ENCODE measurements around the gene NTM.
"Not testable (repeated sequence)": the region's sequence is repeated elsewhere in the genome, so short reads cannot be mapped to it uniquely, and the experiment has no call there.

Gene NTM

DNA sequence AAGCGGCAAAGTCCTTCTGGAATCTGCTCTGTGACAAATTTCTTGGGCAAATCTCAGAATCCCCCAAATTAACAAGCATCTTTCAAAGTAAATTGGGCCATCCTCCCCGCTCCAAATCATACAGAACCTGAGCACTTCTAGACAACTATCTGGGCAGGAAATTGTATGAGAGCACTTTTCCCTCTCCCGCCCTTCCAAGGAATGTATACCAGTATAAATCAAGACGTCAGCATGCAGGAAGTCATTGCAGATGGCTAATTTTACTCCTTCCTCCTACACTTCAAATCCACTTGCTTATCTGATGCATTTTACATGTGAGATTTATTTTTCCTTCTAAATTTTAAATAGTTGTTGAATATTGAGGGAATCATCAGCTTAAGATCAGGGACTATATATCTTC, 52.1 kb downstream of the NTM start:
- no peak for DNase-seq

DNA sequence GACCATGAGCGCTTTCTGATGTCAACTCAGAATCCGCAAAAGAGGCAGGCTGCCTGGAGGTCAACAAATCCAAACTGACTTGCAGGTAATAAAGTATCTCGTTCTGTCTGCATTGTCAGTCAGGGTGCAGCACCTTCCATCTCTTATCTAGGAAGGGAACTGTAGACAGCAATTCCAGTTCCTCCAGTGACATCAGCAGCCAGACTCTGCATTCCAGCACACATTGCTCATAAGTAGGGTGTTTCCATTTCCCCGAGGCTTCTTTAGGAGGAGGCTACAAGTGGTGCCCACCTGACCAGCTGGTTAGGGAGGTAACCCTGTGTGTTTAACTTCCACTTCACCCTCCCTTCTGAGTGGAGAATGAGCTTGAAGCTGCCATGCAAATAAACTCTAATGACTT, 53.3 kb downstream of the NTM start:
- DNase-seq, result no peak

DNA sequence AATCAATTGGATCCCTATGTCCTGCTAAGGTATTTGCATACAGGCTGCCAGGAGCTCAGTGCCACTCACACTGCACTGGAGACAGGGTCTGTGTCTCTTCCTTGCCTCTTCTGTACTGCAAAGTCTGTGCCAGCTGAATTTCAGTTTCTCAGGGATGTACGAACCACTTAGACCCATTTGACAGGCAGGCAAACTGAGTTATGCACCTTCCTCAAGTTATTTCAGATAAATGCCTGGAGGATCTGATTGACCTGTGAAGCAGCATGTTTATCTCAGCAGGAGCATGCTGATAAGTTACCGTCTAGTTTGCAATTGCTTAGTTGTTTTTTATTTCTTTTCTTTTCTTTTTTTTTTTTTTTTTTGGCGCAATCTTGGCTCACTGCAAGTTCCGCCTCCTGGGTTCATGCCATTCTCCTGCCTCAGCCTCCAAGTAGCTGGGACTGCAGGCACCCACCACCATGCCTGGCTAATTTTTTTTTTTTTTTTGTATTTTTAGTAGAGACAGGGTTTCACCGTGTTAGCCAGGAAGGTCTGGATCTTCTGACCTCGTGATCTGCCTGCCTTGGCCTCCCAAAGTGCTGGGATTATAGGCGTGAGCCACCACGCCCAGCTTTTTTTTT, 54.0 kb downstream of the NTM start:
- DNase-seq, result not testable (repeated sequence)

DNA sequence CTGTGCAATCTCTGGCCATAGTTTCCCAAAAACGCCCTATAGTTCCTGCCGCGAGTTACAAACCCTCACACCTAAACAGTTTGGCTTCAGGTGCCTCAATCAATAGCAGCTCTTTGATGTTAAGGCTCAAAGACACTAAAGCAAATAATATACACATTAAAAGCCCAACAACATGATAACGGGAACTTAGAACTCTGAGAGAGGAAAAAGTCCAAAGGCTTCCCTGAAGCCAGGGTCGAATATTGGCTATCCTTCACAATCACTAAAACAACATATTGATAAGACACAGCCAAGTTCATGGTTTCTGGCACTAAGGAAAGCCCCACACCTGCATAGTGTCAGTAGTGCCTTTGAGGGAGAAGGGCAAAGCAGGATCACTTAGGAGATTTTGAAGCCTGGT, 54.9 kb downstream of the NTM start:
- DNase-seq, result no peak

- no peak for DNase-seq
Measured at GRCh38 chr11:131428853-131429252, 58.4 kb downstream of the NTM start.

DNA sequence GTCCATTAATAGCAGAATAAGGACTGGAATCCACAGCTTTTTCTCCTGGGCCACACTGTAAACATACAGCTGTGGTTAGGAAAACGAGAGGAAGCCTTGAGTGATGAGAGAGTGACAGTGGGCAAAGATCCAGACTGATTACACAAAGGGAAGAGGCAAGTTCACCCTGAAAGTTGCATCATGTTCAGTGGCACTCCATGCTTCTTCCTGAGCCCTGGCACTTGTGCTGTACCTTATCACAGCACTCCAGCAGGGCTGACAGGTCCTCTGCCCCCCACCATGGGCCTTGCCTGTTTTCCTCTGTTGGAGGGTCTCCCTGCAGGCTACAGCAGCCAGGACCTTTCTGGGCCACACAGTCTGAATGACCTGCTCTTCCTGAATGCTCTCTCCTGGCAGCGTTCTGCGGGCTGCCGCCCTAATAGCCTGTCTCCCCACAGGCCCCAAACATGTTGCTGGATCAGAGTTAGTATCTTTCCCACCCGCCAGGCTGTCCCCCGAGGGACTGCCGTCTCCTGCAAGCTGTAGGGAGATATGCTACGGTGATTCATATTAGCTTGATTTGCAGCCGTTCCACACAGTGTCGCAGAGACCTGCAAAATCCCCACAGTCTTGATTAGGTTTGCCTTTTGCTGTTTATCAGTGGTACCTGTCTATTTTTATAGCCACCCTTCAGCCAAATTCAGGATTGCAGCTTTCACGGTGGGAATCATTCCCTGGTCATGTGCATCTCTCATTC, 60.2 kb downstream of the NTM start:
- DNase-seq, result no peak

DNA sequence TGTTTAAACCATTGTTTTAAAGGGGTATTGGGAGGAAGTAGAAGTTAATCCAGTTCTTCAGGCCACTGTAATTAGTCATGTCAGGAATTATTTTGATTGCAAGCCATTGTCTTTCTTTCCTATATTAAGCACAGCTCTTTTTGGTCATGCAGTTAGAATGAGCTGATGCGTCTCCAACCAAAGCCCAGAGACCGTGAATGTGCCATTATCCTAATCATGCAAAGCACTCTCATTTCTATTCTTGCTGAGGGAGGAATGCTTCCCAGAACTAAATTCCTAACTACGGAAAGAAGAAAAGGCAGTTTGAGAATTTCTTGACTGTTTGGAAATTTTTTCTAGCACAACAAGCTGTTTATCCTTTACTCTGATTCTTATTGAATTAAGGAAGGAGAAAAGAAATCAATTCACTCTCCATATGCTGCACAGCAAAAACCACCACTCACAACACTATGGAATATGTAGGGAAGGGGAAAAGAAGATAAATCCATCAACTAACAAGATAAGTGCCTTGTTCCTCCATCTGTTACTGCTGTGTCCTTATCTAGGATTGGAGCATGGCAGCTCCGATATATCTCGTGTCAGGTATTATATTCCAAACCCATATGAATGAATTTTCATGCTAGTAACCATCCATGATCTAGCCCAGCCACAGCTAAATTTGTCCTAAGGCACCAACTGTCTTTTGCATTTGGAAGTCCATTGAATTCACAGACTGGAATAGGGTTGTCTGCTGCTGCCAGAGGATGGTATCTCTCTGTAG, 70.8 kb downstream of the NTM start:
- DNase-seq, result no peak

DNA sequence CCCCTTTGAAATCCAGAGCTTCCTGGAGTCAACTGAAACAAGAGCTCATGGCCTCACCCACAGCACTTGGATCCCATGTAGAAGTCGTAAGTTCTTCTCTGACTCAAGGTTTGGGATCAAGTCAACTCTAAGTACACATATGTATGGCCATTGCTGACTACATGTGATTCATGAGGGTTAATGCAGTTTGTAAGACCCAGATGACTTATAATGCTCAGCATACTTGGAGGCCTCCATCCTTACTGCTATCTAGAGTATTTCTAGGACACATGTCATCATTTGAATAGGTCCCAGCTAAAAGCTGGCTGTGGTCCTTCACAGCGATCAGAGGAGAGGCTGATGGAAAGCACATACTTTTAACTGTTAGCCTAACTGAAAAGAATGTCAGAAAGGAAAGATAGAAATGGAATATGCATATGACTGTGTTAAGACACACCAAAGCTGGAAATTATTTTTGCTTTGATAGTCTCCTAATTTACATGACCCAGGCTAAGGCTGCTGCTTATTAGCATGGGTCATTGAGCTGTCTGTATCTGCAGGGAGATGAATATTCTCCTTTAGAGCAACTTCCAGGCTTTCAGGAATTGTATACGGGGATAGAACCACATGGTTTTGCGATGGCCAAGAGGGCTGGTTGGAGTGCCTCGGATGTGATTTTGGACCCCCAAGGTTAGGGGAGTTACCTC, 76.3 kb downstream of the NTM start:
- DNase-seq, result no peak

- DNase-seq, result no peak
Measured at GRCh38 chr11:131447277-131447815, 76.9 kb downstream of the NTM start.

DNA sequence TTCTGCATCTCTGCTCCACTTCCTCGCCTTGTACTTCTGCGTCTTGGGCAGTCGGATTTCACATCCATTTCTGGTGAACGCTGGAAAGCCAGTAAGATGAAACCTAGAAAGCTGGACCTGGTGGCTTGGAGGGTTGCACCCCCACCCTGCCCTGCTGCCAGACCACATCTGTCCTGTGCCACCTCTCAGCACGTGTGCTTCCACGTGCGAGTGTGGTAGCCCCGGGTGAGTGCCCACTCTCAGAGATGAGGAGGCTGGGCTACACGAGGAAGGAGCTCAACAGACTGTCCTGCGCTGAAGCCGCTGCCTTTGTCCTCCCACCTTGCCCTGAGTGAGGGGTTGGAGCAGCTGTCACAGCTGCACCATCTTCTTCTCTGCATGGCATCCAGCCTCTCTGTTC, 77.5 kb downstream of the NTM start:
- DNase-seq, result no peak

GRCh38 chr11:131449036-131450019, 78.9 kb downstream of the NTM start:
- DNase-seq, result no peak

DNA sequence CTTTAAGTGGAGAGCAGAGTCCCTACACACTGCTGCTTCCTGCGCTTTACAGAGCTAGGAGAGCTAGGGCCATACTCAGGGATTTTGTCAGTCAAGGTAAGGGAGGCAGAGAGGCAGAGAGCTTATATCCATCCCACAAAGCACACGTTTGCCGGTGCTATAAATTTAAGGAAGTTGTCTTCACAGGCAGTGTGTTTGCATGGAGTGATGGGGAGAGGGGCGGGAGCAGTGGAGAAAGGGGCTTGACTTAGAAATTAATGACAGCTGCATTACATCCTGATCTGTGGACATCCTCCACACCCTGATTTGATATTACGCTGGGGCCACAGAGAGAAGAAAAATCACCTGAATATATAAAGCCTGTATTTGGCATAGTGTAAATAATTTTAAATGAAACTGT, 84.1 kb downstream of the NTM start:
- DNase-seq, result no peak

GRCh38 chr11:131454989-131455388, 84.6 kb downstream of the NTM start:
- DNase-seq, result no peak

DNA sequence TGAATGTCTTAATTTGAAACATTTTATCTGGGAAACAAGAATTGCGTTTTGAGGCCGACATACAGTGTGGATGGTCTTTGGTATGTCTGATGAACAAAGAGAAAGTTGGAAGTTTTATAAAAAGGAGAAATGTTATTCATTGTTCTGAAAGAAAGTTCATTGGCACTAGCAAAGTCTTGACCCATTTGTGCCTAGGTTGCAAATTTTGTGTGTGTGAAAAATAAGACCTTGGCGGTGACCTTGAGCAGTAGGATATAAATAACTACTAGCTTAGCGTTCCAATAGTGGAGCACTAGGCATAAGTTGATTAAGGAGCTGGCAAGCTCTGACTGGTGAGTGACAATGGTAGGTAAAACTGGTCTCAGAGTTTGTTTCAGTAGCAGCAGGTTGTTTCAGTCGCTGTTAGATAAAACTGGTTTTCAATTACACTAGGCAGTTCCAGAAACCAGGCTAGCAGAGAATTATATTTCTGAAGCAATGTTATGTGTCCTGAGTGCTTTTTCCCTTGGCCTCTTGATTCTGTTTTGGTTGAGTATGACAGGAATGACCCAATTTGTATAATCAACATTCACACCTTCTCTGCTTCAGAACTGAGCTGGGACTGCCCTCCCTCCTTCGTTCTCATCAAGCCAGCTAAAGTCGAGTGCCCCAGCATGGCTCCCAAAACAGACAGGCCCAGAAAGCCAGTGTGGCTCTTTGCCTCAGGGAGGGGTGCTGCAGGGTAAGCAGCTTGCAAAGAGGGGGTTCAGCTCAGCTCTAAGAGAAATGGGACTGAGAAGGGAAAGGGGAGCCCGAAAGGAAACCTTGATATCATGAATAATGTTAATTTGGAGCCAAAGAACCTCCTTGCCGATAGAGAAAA, 85.7 kb downstream of the NTM start:
- DNase-seq, result no peak

GRCh38 chr11:131457163-131457562, 86.7 kb downstream of the NTM start:
- DNase-seq, result no peak

DNA sequence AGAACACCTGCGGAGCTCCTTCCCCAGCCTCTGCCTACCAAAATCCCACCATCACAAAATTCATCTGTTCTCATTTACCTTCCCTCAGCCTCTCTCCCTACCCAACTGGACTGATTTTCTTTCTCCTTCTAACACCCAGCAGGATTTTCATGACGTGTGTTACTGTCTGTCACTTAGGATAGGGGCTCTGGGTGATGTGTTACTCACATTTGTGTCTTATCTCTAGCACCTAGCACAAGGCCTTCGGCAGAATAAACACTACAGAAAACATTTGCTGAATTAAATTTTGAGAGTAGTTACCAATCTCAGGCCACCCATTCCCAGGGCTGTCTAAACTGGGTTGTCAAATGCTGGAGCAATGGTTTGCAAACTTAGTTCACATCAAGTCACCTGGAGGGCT, 88.0 kb downstream of the NTM start:
- DNase-seq, result no peak

DNA sequence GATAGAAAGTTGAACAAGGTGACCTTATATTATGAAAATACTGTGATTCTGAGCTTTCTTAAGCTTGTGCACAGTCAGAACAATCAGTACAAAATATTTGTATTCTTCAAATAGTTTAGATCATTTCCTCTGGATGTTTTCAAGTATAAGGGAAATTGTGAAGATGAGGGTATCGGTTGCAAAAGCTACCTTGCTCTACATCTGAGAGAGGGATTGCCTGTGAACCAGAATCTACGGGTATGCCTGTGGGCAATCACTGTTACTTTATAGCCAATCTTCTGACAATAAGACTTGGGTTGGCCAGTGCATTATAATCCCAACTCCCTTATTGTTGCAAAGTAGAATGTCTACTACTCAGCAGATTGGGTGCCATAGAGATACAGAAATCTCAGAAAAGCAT, 90.5 kb downstream of the NTM start:
- DNase-seq, result no peak

- DNase-seq, result no peak
Measured at GRCh38 chr11:131462622-131463021, 92.2 kb downstream of the NTM start.

DNA sequence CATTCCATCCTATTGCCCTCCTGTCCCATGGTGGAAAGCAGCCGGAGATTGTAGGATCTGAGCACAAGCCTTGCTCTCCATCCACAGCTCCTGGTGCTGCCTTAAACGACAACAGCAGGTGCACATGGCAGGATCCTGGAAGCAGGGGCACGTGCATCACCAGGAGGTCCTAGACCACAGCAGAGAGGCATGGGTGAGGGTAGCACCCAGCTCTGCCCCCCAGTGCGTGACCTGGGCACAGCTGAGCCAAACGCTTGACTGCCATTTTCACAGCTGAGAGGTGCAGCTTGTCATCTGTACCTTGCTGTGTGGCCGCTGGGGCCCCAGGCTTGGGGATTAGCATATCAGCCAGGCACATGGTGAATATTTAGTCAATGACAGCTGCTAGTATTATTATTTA, 92.7 kb downstream of the NTM start:
- DNase-seq, result no peak

DNA sequence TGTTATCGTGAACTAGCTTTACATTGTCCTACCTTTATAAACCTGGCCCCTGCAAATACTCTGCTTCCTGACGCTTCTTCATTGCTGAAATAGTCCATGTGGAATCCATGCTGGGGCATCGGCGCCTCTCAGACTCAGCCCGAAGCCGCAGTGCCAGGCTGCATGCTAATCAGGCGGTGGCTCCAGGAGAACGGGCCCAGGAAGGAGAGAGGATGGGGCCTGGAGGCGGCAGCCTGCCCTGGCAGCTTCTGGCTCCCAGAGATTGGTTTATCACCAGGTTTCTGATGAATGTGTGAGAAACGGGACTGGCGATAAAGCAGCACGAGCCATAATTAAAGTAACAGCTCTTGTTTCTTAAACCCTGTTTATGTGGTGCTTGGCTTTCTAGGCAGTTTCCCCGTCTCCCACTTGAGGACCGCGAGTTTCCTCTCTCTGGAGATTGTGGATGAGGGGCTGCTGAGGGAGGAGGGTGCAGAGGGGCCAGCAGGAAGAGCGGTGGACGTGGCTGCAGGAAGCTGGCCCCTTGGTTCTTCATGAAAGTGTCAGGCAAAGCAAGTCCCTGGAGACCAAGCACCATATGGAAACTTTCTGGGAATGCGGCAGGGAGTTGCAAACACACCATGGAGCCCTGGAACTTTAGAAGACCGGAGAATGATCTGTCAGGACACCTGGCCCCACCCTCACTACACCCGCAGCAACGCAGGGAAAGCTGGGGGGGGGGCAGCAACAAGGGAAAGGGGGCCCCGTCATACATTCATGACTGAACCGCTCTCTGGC, 93.4 kb downstream of the NTM start:
- DNase-seq, result no peak

Data from NCI-H1436 (cell line).